Fibroblast of skin of scalp (primary cell): ENCODE results near the gene SECTM1.

ENCODE experiments used
- DNase-seq: peaks from one replicate; pipeline ENCODE4 v3.0.0-alpha.2; 2013

SECTM1 gene

DNA sequence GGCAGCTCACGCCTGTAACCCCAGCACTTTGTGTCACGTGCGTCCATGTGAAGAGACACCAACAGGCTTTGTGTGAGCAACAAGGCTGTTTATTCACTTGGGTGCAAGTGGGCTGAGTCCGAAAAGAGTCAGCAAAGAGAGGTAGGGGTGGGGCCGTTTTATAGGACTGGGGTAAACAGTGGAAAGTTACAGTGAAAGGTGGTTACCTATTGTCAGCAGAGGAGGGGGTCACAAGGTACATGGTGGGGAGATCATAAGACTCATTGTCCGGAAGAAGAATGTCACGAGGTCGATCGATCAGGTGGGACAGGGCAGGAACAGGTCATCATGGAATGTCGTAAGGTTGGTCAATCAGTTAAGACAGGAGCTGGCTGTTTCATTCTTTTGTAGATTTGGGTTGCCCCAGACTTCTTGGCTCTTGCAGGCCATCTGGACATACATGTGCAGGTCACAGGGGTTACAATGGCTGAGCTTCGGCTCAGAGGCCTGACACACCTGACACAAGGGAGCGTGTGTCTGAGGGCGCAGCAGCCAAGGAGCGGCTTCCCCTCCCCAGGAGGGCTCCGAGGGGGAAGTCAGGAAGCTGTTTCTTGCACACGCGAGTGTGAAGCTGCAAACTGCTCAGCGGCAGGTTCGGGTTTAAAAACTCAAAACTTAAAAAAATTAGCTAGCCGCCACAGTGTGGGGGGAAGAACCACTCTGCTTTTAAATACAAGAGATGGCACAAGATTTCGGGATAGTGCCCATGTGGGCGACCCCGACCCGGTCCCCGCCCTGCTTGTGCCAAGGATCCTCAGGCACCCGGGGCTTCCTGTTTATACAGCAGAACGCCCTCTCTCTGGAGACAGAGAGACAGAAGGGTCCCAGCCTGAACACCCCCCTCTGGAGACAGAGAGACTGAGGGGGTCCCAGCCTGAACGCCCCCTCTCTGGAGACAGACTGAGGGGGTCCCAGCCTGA, 13.1 kb upstream of the SECTM1 start:
- DNase-seq: no peak

DNA sequence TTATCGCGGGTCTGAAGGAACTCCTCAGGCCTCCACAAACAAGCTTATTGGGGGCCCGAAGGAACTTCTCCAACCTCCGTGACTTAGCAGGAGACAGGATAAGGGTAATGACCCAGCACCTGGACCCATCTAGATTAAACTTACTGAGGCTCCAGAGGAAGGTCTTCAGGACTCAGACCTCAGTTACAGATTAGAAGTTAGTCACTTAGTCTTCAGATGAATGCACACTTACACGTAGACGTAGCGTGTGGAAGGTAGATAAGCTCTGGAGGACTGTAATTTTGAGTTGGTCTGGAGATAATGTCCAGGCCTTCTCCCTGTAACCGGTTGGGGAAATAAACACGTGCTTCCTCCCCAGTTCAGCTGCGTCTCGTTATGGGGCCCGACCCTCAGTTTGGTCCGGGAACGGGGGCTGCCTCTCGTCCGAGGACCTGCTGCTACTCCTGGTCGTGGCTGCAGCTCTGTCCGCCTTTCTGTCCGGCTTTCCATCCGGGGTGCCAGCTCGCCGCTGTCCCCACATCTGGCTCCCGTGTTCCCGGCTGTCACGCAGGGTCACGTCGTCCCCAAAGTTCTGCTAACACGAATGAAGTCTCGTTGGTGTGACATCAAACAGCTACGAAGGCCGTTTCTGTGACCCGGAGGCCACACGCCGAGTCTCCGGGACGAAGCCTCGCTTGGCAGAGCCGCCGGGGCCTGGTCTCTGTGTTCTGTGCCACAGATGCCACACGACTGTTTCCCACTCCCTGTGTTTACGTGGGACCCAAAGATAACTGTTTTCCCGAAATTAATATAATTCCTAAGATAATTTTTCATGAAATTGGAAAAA, 11.8 kb upstream of the SECTM1 start:
- DNase-seq: no peak

DNA sequence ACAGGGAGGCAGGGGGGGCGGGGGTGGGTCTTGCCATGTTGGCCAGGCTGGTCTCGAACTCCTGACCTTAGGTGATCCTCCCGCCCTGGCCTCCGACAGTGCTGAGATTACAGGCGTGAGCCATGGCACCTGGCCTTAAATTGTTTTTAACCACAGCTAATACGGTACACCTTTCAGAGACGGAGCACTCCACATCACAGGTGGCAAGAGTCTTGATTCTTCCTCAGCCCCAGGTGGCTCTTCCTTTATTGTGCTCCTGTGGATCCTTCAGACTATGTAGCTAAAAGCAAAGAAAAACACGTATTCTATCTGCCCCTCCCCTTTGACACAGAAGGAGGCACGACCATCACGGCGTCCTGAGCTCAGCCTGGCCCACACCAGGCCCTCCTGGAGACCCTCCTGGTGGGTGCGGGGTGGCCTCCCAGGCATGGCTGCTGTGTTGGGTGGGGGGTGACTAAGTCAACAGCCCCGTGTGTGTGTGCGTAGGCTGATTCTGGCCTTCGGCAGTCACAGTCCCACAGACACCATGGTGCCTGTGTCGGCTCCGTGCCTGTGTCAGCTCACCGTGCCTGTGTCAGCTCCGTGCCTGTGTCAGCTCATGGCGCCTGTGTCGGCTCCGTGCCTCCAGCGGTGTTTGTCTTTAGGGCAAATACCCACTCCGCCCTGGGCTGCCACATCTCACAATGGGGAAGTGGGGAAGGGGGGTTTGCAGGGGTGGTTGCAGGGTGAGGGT, 10.8 kb upstream of the SECTM1 start:
- no peak for DNase-seq

DNA sequence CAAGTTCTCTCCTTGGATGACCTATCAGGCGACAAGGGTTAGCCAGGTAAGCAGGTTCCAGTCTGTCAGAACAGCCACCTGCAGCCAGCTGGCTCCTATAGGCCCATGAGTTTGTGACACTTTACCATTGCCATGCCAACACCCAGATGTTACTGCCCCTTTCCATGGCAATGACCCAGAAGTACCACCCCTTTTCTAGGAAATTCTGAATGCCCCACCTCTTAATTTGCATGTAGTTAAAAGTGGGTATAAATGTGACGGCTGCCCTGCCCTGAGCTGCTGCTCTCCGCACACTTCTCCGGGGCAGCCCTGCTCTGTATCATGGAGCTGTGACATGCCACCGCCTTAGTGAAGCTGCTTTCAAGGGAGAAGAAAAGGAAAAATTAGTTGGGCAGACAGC, 10.0 kb upstream of the SECTM1 start:
- DNase-seq: no peak

DNA sequence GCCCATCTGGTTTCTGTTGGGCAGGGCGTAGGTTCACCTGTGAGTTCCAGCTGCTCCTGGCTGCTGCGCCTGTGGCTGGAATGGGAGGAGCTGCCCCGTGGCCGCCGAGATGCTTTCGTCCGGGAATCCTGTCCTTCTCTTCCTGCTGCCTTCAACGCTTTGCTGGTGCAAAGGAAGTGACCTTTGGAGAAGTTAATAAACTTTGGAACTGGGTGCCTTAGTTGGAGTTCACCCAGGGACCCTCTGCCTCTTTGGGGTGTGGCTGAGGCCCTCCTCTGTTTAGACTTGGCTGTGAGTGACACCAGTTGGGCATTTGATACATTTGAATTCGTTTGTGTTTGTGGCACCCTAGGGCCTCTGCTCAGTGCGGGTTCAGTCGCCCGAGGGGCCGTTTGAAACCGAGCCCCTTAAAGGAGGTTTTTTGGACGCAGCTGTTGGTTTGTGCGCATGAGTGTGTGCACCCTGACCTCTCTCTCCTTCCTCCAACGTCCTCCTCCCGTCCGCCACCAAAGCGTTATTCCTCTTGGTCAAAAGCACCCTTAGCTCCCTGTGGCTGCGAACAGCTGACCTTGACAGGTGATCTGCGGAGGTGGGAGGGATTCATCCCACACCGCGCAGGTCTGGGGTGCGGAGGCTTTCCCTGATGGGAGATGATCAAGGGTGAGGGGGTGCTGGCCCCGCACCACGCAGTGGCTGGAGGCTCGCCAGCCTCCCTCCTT, 9.0 kb upstream of the SECTM1 start:
- no peak for DNase-seq

DNA sequence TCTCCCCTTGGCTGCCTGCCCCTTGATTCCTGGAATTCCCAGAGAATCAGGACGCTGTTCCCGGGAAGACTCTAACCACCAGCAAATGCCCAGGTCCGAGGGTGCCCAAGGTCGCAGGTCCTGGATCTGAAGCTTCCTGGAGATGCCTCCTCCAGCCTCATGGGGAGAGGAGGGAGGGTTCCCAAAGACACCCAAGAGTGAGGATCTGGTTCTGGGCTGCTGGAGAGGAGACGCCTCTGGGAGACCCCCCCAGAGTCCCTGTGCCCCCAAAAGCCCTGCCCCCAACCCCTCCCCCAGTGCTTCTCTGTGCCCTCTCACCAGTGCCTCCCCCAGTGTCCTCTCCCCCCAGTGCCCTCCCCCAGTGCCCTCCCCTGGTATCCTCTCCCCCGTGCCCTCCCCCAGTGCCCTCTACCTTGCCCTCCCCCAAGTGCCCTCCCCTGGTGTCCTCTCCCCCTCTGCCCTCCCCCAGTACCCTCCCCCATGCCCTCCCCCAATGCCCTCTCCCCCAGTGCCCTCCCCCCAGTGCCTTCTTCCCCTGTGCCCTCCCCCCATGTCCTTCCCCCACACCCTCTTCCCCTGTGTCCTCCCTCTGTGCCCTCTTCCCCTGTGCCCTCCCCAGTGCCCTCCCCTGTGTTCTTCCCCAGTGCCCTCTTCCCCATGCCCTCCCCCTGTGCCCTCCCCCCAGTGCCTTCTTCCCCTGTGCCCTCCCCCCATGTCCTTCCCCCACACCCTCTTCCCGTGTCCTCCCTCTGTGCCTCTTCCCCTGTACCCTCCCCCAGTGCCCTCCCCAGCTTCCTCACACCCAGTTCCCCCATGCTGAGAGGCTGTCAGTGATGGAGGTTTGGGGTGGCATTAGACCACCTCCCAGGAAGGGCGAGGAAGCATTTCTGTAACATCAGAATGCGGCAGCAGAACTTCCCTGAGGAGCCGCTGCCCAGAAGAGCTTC, 6.3 kb upstream of the SECTM1 start:
- DNase-seq: peak; percentile 54

DNA sequence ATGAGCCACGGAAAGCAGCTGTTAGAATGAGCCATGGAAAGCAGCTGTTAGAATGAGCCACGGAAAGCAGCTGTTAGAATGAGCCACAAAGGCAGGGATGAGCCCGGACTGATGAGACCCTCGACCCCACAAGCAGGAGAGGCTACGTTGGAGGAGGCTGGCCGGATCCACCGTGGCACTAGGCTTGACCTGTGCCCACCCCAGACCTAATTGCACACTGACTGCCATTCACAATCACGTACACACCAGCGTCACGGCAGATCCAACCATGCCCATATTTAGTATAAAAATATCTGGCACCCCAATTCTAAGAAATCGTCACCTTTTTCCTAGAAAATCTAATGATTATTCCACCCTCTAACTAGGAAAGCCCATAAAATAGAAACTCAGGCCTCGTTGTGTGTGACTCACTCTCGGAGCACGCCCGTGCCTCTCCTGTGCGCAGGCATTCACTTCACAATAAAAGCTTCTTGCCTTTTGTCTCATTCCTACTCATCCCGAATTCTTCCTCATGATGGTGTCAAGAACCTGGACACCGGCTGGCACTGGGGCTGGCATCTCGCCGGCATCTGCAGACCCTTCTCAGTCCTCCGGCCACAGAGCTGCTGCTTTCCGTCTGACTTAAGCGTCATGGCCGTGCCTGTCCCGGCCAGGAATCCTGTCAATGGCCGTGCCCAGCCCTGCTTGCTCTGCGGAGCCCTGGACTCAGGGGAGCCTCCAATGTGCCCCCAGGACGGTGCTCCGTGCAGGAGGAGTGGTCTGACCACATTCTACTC, 5.5 kb upstream of the SECTM1 start:
- peak; percentile 70 for DNase-seq

DNA sequence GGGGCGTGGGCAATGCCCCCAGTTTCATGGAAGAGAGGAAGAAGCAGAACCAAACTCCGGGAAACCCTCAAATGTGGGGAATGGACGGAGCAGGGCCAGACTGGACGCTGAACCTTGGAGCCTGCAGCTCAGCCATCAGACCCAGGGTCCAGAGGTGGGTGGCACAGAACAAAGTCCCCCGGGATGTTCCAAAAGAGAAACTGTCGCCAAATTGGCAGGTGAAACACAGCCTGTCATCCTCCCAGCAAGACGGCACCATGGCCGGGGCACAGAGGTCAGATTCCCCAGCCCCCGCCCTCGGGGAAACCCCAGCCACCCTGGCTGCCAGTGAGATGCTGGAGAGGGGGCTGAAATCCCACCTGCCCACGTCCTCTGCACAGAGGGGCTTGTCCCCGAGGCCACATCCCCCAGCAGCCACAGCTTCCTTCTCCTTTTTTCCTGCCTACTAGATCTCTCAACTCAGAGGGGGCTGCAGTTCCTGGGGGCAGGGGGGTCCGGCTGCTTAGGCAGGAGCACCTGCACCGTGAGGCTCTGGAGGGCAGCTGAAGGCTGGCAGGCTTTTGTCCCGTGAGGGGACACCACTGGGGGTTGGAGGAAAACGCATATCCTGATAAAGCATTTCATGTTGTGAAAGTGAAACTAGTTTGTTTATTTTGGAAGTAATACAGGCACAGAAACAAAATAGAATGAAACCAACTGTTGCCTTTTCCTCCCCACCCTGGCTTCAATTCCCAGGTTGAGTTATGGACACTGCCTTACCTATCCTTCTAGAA, 1.2 kb upstream of the SECTM1 start:
- peak; percentile 28 for DNase-seq

DNA sequence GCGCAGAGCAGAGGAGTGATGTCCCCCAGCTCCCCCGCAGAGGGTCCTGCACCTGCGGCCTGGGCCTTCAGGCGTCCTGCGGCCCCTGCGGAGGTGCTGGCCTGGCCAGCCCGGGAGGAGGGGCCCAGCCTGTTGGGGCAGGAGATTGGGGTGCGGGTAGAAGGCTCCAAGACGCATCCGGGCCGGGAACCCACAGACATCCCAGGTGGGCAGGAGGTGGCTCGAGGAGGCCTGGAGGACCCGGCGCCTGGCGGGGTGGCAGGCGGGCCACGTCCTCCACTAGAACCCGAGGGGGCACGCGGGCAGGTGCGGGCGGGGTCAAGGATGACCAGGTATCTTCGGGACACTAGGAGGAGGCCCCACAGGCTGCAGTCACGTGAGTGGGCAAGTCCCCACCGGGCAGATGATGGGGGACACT, 647 bp upstream of the SECTM1 start:
- no peak for DNase-seq

DNA sequence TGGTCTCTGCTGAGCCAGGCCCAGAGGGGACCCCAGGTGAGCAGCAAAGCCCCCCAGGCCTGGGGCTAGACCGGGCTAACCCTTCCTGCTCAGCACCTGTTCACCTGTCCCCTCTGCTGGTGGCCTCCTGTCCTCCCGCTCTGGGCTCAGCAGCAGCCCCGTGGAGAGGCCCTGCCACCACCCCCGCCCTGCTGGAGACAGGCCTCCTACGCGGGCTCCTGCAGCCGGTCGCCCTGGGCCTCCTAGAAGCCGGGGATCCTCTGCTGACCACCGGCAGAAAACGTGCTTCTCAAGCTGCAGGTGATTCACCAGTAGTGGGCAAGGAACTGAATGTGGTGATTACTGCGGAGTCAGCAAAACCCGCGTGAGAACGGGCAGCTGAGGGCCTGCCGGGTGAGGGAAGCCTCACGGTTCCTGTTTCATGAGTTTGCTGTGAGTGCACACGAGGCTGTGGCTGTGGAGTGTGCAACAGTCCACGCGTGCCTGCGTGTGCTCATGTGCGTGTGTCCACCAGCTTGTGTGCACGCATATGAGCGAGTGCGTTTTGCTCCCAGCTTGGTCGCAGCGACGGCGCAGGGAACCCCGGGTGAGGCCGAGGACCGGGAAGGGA, 792 bp downstream of the SECTM1 start:
- DNase-seq: no peak

DNA sequence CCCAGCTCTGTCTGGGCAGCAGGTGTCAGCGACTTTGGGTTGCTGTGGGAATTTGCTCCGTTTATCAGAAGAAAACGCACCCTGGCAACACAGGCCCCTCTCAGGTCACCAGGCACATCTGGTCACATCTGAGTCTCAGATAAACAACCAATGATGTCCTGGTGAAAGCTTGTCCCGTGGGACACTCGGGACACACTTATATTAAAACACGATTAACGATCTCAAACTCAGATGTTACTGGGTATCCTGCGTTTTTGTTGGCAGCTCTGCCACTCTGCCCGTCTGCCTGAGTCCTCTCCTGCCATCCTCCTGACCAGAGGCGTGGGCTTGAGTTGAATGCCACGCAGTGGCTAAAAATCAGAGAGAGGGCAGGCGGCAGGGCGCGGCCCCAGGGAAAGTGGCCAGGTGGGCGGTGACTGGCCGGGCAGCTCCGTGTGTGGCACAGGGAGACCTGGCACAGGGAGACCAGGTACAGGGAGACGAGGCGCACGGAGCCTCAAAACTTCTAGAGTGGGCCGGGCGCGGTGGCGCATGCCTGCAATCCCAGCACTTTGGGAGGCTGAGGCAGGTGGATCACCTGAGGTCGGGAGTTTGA, 2.1 kb downstream of the SECTM1 start:
- no peak for DNase-seq

DNA sequence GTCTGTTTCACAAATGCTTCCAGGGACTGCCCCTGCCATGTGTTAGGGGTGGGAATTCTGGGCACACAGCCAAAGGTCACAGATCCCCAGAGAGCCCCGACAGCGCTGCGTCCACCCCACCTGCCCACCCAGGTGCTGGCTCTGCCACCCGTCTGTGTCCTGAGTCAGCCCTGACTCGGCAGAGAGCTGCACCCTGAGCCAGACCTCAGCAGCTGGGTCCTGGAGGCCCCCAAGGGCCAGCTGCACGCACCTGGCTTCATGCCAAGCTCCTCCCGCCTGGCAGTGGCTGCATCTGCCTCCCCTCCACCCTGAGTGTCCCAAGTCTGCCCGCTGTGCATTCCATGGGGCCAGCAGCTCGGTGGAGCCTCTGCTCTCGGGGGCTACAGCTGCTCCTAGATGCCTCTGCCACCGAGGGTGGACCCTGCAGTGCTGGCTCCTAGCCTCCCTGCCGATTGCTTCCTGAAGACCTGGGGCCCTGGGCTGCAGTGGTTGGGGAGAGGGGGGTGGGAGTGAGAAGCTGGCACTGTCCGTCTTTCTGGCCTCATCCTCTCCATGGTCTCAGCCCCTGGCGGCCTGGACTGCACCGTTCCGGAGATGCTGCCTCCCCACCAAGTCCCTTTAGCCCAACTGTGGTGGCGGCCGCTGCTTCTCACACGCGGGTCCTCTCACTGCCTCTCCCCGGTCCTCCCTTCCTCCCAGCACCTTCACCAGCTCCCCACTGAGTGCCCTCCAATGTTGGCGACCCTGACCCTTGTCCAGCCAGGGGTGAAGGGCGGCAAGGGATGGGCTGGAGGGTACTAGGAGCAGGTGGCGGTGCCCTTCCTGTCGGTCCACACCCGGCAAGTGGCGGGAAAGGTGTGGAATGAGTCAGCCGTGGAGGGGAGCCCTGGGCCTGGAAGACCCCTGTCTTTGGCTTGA, 3.0 kb downstream of the SECTM1 start:
- peak; percentile 60 for DNase-seq

DNA sequence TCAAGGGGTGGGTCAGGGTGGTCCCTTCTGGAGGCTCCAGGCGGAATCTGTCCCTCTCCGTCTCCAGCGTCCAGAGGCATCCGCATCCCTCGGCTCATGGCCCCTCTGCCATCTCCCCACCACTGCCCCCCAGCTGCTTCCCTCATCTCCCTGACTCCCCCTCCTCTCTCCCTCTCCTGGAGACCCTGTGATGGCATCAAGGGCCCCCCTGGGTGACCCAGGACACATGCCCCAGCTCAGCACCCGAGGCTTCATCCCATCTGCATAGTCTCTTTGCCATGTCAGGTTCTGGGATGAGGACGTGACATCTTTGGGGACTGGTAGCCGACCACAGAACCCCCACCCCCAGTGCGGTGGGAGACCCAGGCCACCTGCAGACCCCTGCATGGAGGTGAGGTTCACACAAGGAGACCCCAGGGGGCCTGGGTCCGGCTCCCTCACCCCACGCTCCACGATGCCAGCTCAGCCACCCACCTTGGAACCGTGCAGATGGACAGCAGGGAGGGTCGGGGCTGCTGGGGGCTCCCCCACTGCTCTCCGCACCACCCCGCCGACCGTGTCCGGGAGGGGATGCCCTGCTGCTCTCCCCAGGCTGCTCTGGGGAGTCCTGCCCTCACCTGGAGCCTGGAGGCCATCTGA, 3.8 kb downstream of the SECTM1 start:
- no peak for DNase-seq

DNA sequence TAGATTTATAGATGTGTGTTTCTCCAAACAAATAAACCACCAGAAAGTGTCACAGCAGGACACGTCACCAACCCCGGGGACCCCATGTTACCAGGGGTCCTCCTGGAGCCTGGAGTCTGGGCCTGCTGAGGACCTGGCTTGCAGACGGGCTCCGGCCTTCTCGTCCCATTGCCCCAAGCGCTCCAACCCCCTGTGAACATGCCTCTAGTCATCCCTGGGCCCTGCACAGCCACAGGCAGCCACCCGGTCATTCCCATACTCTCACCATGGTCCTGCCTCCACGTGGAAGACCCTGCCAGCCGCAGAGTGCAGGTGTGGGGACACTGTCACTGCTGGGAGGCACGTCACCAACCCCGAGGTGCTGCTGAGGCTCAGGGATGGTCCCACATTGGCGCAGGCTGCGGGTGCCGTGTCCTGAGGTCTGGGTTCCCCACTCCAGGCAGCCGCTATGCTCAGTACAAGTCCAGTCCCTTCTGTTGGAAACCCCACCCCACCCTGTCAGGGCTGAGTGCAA, 4.5 kb downstream of the SECTM1 start:
- no peak for DNase-seq

DNA sequence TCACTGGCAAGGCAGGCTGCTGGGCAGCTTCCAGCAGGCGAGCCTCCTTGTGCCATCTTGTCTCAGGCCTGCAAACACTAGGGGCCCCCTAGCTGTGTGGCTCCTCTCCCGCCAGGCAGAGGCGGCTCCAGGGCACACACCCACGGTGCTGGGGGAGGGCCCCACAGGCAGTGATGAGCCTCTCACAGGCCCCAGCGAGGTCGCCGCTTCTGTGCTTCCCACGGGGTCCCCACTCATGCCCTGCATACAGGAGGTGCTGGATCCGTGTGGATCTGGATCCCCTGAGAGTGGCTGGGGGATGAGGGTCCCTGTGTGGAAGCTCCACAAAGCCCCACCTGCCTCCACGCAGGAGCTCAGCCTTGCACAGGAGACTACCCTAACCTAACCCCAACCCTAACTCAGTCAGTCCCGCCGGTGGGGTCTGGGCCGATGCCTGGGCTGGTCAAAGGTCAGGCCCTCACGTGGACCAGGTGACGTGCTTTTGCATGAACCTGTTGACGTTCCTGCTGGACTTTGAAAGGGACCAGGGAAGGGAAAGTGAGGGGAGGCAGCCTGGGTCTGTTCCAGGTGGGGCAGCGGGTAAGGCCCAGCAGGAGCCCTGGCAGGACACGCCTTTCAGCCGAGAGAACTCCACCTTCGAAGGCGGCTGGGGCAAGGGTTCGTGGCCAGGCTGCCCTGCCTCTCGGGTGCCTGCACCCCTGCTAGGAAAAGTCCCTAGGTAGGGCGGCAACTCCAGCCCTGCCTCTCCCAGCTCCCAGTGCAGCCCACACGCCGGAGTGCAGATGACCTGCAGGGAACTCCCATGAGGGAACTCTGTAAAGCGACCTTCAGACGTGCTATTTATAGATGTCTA, 5.2 kb downstream of the SECTM1 start:
- DNase-seq: no peak

DNA sequence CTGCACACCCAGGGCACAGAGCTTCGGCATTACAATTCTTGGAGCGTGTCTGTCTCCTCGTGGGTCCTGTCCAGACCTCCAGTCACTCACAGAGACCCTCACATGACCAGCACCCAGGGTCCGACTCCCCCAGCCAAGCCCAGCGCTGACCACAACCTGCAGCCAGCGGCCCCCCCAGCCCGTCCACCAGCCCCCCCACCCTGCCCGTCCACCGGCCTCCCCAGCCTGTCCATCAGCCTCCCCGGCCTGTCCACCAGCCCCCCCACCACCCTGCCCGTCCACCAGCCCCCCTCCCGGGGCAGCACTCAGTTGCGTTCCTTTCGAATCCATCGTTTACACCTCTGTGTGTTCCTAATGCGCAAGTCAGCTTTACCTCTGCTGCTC, 5.8 kb downstream of the SECTM1 start:
- DNase-seq: no peak
